Hair follicular keratinocyte (primary cell): Measurements from ENCODE around the gene MVP. TPM values are rescaled to one million over a fixed set of nuclear protein-coding genes. Genes with fewer than 3 reads are reported as not detected.

ENCODE experiments used
- total RNA-seq: library from RNA; depleted of rRNA; stranded (reverse); fragments of >200 nt; gene quantifications from 2 replicates; pipeline ENCODE4 v1.2.3, GENCODE V29; 2015

The MVP gene
- total RNA-seq, result 126 and 154 TPM in 2 replicates

GRCh38 chr16:29820271-29820701, at the start of gene MVP:
TSS of gene MVP (plus strand) at chr16:29820462. CDS start at chr16:29830550, 10,088 bp downstream.

DNA sequence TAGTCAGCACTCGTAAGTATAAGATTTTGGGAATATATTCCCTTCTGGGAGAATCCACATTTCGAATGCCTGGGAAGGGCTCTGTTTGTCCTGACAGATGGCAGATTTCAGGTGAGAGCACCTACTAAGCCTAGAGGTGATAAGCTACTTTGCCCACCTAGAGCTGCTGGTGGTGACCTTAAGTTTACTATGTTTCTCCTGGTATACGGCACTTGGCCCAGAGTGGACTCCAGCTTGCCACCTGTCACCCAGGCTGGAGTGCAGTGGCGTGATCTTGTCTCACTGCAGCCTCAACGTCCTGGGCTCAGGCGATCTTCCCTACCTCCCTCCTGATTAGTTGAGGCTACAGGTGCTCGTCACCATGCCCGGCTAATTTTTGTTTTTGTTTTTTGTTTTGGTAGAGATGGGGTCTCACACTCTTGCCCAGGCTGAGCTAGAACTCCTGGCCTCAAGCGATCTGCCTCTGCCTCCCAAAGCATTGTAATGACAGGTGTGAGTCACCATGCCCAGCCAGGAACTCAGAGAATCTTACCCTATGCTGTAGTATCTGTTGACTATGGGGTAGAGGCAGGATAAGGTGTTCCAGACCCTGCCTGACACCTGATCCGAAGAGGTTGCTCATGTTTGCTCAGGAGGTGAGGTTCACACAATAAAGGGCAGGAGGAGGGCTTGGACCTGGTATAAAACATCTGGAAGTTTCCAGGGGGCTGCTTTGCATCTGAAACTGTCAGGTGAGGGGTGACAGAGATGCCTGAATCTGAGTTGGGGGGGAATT, 42.5 kb upstream of the MVP start, which contains the start of gene ZG16:
ZG16 (plus strand) TSS at position 681 of the 775 bp plus-strand sequence. CDS start 1,011 bp downstream, outside the sequence.

DNA sequence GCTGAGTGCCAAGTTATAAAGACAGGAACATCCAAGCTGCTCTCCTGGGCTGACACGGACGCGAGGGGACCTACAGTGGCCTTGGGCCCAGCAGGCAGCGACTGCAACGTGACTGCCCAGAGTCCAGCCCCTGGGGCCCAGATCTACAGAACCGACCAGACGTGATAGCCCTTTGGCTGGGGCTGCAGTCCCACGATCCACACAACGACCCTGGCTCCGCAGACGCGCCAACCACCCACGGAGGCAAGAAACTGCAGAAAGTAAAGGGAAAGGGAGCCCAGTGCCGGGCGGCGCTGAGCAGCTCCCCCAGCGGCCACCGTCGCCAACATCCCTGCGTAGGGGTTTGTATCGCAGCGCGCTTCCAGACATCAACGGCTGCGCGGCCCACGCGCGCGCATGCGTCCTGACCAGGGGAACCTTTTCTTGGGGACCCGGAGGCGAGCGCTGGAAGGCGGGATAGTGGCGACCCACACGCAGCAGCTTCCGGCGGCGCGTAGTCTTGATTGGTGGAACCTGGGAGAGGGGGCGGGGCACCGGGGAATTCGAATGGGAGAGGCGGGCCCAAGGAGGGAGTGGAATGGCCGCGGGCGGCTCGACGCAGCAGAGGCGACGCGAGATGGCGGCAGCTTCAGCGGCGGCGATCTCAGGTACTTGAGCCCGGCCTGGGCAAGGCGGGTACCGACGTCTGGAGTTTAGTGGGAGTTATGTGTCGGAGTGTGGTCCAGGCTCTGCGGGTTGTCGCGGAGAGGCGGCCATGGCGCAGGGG, 29.9 kb upstream of the MVP start, which contains the start of gene KIF22:
KIF22 (plus strand) TSS at position 569 of the 766 bp plus-strand sequence; CDS start at position 578, 9 bp downstream.

DNA sequence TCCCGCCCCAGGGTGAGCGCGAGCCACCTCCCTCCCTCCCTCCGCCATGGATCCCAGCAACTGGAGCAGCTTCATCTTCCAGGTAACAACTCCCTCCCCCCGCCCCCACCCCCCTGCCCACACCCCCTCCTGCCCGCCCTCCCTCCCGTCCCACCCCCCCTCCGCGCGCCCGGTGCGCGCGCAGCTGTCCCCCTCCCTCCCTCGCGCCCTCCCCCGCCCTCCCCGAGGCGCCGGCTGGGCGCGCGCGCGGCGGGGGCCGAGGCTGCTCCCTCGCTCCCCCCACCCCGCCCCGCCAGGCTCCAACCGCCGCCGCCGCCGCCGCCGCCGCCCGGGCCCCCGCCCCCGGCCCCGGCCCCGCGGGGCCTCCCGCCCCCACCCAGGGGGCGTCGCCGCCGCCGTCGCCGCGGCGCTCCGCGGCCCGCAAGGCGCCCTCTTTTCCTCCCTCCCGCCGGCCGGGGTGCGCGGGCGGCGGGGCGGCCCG, 14.1 kb upstream of the MVP start, which contains the start of gene MAZ:
MAZ (plus strand) TSS at position 431 of the 481 bp plus-strand sequence. CDS start 173 bp downstream, outside the sequence.

DNA sequence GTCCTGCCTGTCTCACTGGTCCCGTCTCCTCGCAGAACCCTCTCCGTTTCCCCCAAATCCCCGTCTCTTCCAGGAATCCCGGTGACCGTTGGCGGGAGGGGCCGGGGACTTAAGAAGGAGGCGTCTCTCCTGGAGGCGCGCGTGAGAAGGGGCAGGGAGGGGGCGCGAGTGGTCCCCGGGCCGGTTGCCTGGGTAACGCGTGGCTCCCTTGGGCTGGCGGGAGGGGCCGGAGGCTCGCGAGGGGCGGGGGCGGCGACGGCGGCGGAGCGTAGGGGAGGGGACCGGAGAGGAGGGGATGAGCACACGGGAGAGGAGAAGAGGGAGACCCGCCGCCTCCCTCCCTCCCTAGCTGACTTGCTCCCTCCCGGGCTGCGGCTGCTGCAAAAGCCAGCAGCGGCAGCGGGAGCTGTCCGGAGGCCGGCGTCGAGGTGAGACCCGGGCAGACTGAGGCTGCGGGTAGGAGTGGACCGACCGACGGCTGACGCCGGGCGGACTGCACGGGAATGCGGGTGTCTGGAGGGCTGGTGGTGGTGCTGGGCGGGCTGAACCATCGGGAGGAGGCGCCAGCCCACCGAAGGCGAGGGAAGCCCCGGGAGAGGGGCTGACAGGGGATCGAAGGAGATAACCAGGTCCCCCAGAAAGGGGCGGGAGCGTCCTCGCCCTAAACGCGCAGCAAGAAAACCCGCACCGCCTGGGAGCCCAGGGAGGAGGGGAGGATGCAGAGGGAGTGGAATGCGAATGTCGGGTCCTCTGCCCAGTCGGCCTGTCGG, 8.2 kb upstream of the MVP start, which contains the start of gene PRRT2:
PRRT2 (plus strand) TSS at position 298 of the 770 bp plus-strand sequence. CDS start 862 bp downstream, outside the sequence.

GRCh38 chr16:29815793-29816693, 4.2 kb upstream of the MVP start, which contains the start of gene PAGR1:
TSS of gene PAGR1 (plus strand) at chr16:29816152. CDS start at chr16:29816526, 374 bp downstream.

DNA sequence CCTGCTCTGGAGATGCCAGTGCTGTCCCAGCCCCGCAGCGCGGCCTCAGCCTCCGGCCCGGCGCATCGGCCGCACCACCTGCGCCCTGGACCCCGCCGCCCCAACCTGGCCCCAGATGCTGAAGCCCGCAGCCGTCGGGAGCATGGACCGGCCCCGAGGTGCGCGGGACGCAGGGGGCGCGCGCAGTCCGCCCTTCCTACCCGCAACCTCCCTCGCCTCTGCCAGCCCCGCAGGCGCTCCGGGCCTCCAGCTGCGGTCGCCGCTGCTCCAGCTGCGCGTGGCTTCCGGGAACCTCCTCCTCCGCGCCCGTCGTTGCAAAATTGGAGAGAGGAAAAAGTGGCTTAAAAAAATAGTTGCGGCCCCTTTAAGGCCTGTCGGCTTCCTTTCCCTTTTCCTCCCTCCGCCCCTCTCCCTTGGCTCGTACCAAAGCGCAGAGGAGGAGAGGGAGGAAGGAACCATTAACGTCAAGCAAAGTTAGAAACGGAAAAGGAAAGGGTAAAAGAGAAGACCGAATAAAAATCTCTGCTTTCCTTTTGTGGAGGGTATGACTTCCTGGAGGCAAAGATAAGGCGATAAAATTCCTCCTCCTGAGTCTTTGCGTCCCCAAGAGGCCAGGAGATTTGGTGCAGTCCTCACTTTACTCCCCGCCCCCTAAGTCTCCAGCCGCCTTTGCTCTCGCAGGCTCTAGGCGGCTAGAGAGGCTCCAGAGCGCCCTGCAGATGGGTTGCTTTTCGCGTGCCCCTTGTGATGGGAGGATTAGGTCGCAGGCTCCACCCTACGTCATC, 42.8 kb downstream of the MVP start, which contains the start of gene CDIPT:
CDIPT (minus strand) TSS at position 343 of the 785 bp plus-strand sequence. CDS start 369 bp downstream, outside the sequence.

Other genes with a start within 250 kb of the MVP start
- gene SPN, start 157.2 kb upstream of the MVP start, total RNA-seq, result not detected in 2 replicates
- gene QPRT, start 141.3 kb upstream of the MVP start, total RNA-seq, result 6.2 and 8.3 TPM in 2 replicates
- not detected in 2 replicates for gene C16orf54, start 74.5 kb upstream of the MVP start, total RNA-seq
- gene ZG16, start 42.2 kb upstream of the MVP start, total RNA-seq, result not detected in 2 replicates
- gene KIF22, start 29.7 kb upstream of the MVP start, total RNA-seq, result 38.5 and 83.8 TPM in 2 replicates
- gene MAZ, start 13.9 kb upstream of the MVP start, total RNA-seq, result 108 and 150 TPM in 2 replicates
- not detected in 2 replicates for gene PRRT2, start 8.3 kb upstream of the MVP start, total RNA-seq
- 37.2 and 72.5 TPM in 2 replicates for gene PAGR1, start 4.3 kb upstream of the MVP start, total RNA-seq
- 58.9 and 65.7 TPM in 2 replicates for gene CDIPT, start 42.8 kb downstream of the MVP start, total RNA-seq
- gene SEZ6L2, start 79.1 kb downstream of the MVP start, total RNA-seq, result 4.6 and 16.2 TPM in 2 replicates
- 5.0 and 7.8 TPM in 2 replicates for gene ASPHD1, start 80.0 kb downstream of the MVP start, total RNA-seq
- 17.1 and 19.8 TPM in 2 replicates for gene KCTD13, start 105.8 kb downstream of the MVP start, total RNA-seq
- gene TMEM219, start 141.6 kb downstream of the MVP start, total RNA-seq, result 123 and 159 TPM in 2 replicates
- gene TAOK2, start 153.4 kb downstream of the MVP start, total RNA-seq, result 24.8 and 28.7 TPM in 2 replicates
- 4.8 and 16.2 TPM in 2 replicates for gene HIRIP3, start 175.2 kb downstream of the MVP start, total RNA-seq
- gene INO80E, start 175.8 kb downstream of the MVP start, total RNA-seq, result 58.2 and 91.8 TPM in 2 replicates
- 0.39 TPM in 1 of 2 replicates, not detected in the other for gene DOC2A, start 190.6 kb downstream of the MVP start, total RNA-seq
- not detected in 2 replicates for gene C16orf92, start 202.7 kb downstream of the MVP start, total RNA-seq
- not detected in 2 replicates for gene TLCD3B, start 210.8 kb downstream of the MVP start, total RNA-seq
- 1,543 and 1,648 TPM in 2 replicates for gene ALDOA, start 245.3 kb downstream of the MVP start, total RNA-seq